ENCODE results near the gene SNURF.
"Not testable (repeated sequence)": the region's sequence is repeated elsewhere in the genome, so short reads cannot be mapped to it uniquely, and the experiment has no call there.

SNURF gene

DNA sequence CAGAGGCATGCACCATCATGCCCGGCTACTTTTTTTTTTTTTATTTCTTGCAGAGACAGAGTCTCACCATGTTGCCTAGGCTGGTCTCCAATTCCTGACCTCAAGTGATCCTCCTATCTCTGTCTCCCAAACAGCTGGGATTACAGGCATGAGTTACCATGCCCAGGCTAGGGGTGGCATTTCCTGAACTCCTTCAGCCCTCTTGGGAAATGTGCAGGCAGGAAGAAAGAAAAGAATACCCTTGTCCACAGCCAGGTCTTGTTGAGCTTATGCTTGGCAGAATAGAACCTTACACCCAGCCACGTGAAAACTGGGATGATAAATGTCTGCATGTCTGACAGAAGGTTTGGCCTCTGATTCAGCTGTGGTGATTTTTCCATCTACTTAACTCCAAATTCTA is 30.2 kb upstream of the SNURF start:
- no peaks in the 10 kb centered on the region for H3K27me3 ChIP-seq (replicated peaks; ENCODE audit: control insufficient read depth, insufficient read depth, low read length)

DNA sequence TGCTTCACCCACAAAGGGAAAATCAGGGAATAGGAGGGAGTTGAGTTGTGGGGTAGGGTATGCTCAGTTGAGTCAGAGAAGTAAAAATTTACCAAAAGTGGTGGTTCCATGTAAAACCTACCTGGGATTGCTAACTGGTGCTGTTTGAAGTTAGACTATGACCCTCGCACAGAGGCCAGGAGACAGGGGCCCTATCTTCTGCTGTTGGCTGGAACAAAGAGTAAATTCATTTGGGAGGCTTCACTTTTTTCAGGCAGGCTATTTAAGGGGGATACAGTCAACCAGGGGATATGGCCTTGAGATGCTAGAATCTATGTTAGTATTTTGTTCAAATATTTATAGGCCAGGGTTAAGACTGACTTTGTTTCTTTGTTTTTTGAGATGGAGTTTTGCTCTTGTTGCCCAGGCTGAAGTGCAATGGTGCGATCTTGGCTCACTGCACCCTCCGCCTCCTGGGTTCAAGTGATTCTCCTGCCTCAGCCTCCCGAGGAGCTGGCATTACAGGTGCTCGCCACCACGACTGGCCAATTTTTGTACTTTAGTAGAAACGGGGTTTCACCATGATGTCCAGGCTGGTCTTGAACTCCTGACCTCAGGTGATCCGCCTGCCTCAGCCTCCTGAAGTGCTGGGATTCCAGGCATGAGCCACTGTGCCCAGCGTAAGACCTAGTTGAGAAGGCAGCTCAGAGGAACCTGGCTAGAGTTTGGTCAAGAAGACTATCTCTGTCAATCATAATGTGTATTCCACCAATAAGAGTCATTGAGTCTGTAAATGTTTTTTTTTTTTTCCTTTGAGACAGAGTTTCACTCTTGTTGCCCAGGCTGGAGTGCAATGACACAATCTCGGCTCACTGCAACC is 22.7 kb upstream of the SNURF start:
- H3K4me3 ChIP-seq (replicated peaks; ENCODE audit: low read depth, low read length), result not testable (repeated sequence)

More for the DNA sequence above, 30.2 kb upstream of the SNURF start:
- TF ChIP-seq, protein P1, sequence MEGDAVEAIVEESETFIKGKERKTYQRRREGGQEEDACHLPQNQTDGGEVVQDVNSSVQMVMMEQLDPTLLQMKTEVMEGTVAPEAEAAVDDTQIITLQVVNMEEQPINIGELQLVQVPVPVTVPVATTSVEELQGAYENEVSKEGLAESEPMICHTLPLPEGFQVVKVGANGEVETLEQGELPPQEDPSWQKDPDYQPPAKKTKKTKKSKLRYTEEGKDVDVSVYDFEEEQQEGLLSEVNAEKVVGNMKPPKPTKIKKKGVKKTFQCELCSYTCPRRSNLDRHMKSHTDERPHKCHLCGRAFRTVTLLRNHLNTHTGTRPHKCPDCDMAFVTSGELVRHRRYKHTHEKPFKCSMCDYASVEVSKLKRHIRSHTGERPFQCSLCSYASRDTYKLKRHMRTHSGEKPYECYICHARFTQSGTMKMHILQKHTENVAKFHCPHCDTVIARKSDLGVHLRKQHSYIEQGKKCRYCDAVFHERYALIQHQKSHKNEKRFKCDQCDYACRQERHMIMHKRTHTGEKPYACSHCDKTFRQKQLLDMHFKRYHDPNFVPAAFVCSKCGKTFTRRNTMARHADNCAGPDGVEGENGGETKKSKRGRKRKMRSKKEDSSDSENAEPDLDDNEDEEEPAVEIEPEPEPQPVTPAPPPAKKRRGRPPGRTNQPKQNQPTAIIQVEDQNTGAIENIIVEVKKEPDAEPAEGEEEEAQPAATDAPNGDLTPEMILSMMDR (IDR thresholded peaks at IDR 0.05; ENCODE audit: insufficient read depth, low read length, poor library complexity, severe bottlenecking), result no peak
- Histone ChIP-seq H3K4me3 (replicated peaks; ENCODE audit: low read depth, low read length) (no peak overlapping the region), H3K36me3 (ENCODE audit: control insufficient read depth, insufficient read depth, low read length) (no peaks in the 10 kb centered on the region)
- DNase-seq (ENCODE audit: extremely low read depth, insufficient read length), result no peak

DNA sequence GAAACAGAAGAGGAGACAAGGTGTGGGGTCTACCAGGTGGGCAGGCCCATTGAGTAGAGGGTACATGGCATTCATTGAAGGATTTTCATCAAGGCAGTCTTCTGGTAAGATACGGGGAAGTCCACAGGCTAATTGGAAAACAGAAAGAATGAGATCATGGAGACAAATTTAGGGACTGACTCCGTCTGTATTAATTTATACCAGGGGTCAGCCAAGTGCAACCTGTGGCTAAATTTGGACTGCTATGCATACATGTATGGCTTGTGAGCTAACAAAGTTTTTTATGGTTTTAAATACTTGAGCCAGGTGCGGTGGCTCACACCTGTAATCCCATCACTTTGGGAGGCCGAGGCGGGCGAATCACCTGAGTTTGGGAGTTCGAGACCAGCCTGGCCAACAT is 21.1 kb upstream of the SNURF start:
- no peak overlapping the region for H3K4me3 ChIP-seq (replicated peaks; ENCODE audit: low read depth, low read length)
- H3K36me3 ChIP-seq (ENCODE audit: control insufficient read depth, insufficient read depth, low read length), result no peaks in the 10 kb centered on the region
- no peaks in the 10 kb centered on the region for H3K27me3 ChIP-seq (replicated peaks; ENCODE audit: control insufficient read depth, insufficient read depth, low read length)
- DNase-seq (ENCODE audit: extremely low read depth, insufficient read length), result no peak
- TF ChIP-seq, protein P1 (IDR thresholded peaks at IDR 0.05; ENCODE audit: insufficient read depth, low read length, poor library complexity, severe bottlenecking), result no peak

More for the DNA sequence above, 22.7 kb upstream of the SNURF start:
- not testable (repeated sequence) for DNase-seq (ENCODE audit: extremely low read depth, insufficient read length); H3K36me3 ChIP-seq (ENCODE audit: control insufficient read depth, insufficient read depth, low read length); H3K27me3 ChIP-seq (replicated peaks; ENCODE audit: control insufficient read depth, insufficient read depth, low read length)

DNA sequence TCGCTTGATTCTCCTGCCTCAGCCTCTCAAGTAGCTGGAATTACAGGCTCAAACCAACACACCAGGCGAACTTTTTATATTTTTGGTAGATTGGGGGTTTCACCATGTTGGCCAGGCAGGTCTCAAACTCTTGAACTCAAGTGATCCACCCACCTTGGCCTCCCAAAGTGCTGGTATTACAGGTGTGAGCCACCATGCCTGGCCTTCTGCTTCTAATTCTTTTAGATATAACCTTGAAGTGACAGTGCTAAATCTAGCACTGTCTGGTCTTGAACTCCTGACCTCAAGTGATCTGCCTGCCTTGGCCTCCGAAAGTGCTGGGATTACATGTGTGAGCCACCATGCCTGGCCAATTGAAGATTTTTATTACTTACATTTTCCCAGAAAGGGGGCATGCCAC is 16.6 kb upstream of the SNURF start:
- H3K27me3 ChIP-seq (replicated peaks; ENCODE audit: control insufficient read depth, insufficient read depth, low read length); DNase-seq (ENCODE audit: extremely low read depth, insufficient read length); H3K4me3 ChIP-seq (replicated peaks; ENCODE audit: low read depth, low read length); H3K36me3 ChIP-seq (ENCODE audit: control insufficient read depth, insufficient read depth, low read length): not testable (repeated sequence)

DNA sequence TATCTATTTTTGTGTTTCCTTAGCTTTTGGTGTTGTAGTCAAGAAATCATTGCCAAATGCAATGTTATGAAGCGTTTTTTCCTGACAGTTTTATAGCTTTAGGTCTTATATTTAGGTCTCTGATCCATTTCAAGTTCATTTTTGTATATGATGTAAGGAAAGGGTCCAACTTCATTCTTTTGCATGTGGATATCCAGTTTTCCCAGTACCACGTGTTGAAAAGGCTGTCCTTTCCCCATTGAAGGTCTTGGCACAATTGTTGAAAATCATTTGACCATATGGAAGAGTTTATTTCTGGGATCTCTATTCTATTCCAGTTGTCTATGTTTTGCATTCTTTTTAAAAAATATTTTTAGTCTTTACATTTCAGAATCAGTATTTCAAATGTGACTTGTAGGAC is 14.6 kb upstream of the SNURF start:
- H3K36me3 ChIP-seq (ENCODE audit: control insufficient read depth, insufficient read depth, low read length), result no peaks in the 10 kb centered on the region
- no peaks in the 10 kb centered on the region for H3K27me3 ChIP-seq (replicated peaks; ENCODE audit: control insufficient read depth, insufficient read depth, low read length)
- no peak for DNase-seq (ENCODE audit: extremely low read depth, insufficient read length)
- TF ChIP-seq, protein P1 (IDR thresholded peaks at IDR 0.05; ENCODE audit: insufficient read depth, low read length, poor library complexity, severe bottlenecking), result no peak
- no peak overlapping the region for H3K4me3 ChIP-seq (replicated peaks; ENCODE audit: low read depth, low read length)

DNA sequence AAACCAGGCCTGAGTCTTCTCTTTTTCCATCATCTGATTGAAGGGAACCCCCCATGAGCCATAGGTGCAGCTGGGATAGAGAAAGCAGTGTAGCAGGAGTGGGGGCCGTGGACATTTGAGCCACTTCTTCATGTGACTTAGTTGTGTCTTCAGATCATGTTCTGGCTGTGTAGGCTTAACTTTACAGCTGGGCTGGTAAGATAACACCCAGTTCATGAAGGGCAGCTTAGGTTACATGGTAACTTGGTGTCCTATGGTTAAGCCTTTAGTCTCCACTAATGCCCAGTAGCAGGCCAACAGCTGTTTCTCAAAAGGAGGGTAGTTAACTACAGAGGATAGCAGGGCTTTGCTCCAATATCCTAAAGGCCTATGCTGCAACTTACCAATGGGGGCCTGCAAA is 11.4 kb upstream of the SNURF start:
- TF ChIP-seq, protein P1 (IDR thresholded peaks at IDR 0.05; ENCODE audit: insufficient read depth, low read length, poor library complexity, severe bottlenecking), result no peak
- no peak for DNase-seq (ENCODE audit: extremely low read depth, insufficient read length)
- Histone ChIP-seq H3K27me3 (replicated peaks; ENCODE audit: control insufficient read depth, insufficient read depth, low read length) (no peaks in the 10 kb centered on the region), H3K36me3 (ENCODE audit: control insufficient read depth, insufficient read depth, low read length) (no peaks in the 10 kb centered on the region), H3K4me3 (replicated peaks; ENCODE audit: low read depth, low read length) (no peak overlapping the region)

Data from GM06990 (cell line).